H9 (cell line): Measurements from ENCODE around the gene CRMP1. TPM values are rescaled to one million over a fixed set of nuclear protein-coding genes. Genes with fewer than 3 reads are reported as not detected.

Source experiments
- DNase-seq: peaks from one replicate; pipeline ENCODE4 v3.0.0-alpha.2; 2017
- H2AFZ ChIP-seq: one replicate; pipeline ENCODE4 v1.6.1; 2013; ENCODE audit warnings: mild to moderate bottlenecking, low read length, control low read depth, moderate library complexity
- H2AK5ac ChIP-seq: 2 replicates; pipeline ENCODE4 v1.6.1; 2013; ENCODE audit warnings: low read length, control low read depth, mixed read lengths; ENCODE audit not compliant: insufficient read length
- H2BK120ac ChIP-seq: one replicate; pipeline ENCODE4 v1.6.1; 2013; ENCODE audit warnings: low read depth, mild to moderate bottlenecking, low read length, control low read depth, inconsistent platforms; ENCODE audit not compliant: poor library complexity, severe bottlenecking
- H2BK12ac ChIP-seq: 2 replicates; pipeline ENCODE4 v1.6.1; 2013; ENCODE audit warnings: low read length, control low read depth, mixed read lengths, low read depth; ENCODE audit not compliant: insufficient read length
- H2BK15ac ChIP-seq: 2 replicates; pipeline ENCODE4 v1.6.1; 2013; ENCODE audit warnings: low read depth, low read length, control low read depth
- H2BK20ac ChIP-seq: one replicate; pipeline ENCODE4 v1.6.1; 2013; ENCODE audit warnings: low read depth, mild to moderate bottlenecking, low read length, control low read depth, inconsistent platforms; ENCODE audit not compliant: poor library complexity, severe bottlenecking
- H2BK5ac ChIP-seq: 2 replicates; pipeline ENCODE4 v1.6.1; 2013; ENCODE audit warnings: low read length, control low read depth, mixed read lengths; ENCODE audit not compliant: insufficient read length
- H3K14ac ChIP-seq: 2 replicates; pipeline ENCODE4 v1.6.1; 2013; ENCODE audit warnings: low read length, control low read depth; ENCODE audit not compliant: insufficient read depth
- H3K18ac ChIP-seq: 2 replicates; pipeline ENCODE4 v1.6.1; 2013; ENCODE audit warnings: low read depth, mild to moderate bottlenecking, mixed read lengths, low read length, control low read depth; ENCODE audit not compliant: insufficient read length
- H3K23ac ChIP-seq: 2 replicates; pipeline ENCODE4 v1.6.1; 2013; ENCODE audit warnings: low read length, control low read depth, mixed read lengths, low read depth; ENCODE audit not compliant: insufficient read length
- H3K23me2 ChIP-seq: 2 replicates; pipeline ENCODE4 v1.6.1; 2013; ENCODE audit warnings: low read depth, mild to moderate bottlenecking, mixed read lengths, low read length, control low read depth; ENCODE audit not compliant: insufficient read length, poor library complexity, severe bottlenecking
- H3K27ac ChIP-seq: 2 replicates; pipeline ENCODE4 v1.5.1; 2013; ENCODE audit warnings: low read length, control low read depth, mixed read lengths, low read depth; ENCODE audit not compliant: insufficient read length
- H3K27me3 ChIP-seq: 2 replicates; pipeline ENCODE4 v1.6.1; 2013; ENCODE audit warnings: low read length, control low read depth, inconsistent platforms; ENCODE audit not compliant: insufficient read depth
- H3K4ac ChIP-seq: 2 replicates; pipeline ENCODE4 v1.6.1; 2013; ENCODE audit warnings: low read depth, mild to moderate bottlenecking, control low read depth, inconsistent platforms, low read length, moderate library complexity
- H3K4me1 ChIP-seq: 2 replicates; pipeline ENCODE4 v1.6.1; 2013; ENCODE audit warnings: low read length, control low read depth, inconsistent platforms; ENCODE audit not compliant: insufficient read depth
- H3K4me2 ChIP-seq: 2 replicates; pipeline ENCODE4 v1.6.1; 2013; ENCODE audit warnings: low read length, control low read depth, mixed read lengths; ENCODE audit not compliant: insufficient read length, insufficient read depth
- H3K56ac ChIP-seq: 2 replicates; pipeline ENCODE4 v1.6.1; 2013; ENCODE audit warnings: low read depth, mild to moderate bottlenecking, mixed read lengths, low read length, control low read depth; ENCODE audit not compliant: insufficient read length
- H3K79me1 ChIP-seq: 2 replicates; pipeline ENCODE4 v1.6.1; 2013; ENCODE audit warnings: low read depth, mild to moderate bottlenecking, moderate library complexity, low read length, control low read depth, inconsistent platforms; ENCODE audit not compliant: insufficient read depth, poor library complexity, severe bottlenecking
- H3K79me2 ChIP-seq: 2 replicates; pipeline ENCODE4 v1.6.1; 2013; ENCODE audit warnings: low read length, control low read depth, inconsistent platforms; ENCODE audit not compliant: insufficient read depth
- H3K9ac ChIP-seq: 2 replicates; pipeline ENCODE4 v1.6.1; 2013; ENCODE audit warnings: low read length, control low read depth, mixed read lengths; ENCODE audit not compliant: insufficient read length; ENCODE audit errors: extremely low read depth
- H3K9me3 ChIP-seq: one replicate; pipeline ENCODE4 v1.6.1; 2013; ENCODE audit warnings: low read depth, low read length, inconsistent platforms; ENCODE audit not compliant: control insufficient read depth
- H3T11ph ChIP-seq: one replicate; pipeline ENCODE4 v1.6.1; 2013; ENCODE audit warnings: mild to moderate bottlenecking, low read length, control low read depth, inconsistent platforms
- H4K20me1 ChIP-seq: one replicate; pipeline ENCODE4 v1.6.1; 2013; ENCODE audit not compliant: control insufficient read depth, insufficient read length, insufficient read depth
- H4K5ac ChIP-seq: 2 replicates; pipeline ENCODE4 v1.6.1; 2013; ENCODE audit warnings: low read depth, mild to moderate bottlenecking, mixed read lengths, low read length, control low read depth; ENCODE audit not compliant: insufficient read length
- H4K8ac ChIP-seq: replicated peaks from 2 replicates; pipeline ENCODE4 v1.6.1; 2013; ENCODE audit warnings: low read length, control low read depth, mixed read lengths, low read depth; ENCODE audit not compliant: insufficient read length
- H4K91ac ChIP-seq: 2 replicates; pipeline ENCODE4 v1.6.1; 2013; ENCODE audit warnings: low read depth, mild to moderate bottlenecking, moderate library complexity, mixed read lengths, low read length, control low read depth; ENCODE audit not compliant: insufficient read length
- H3K27ac Mint-ChIP-seq, 3 experiments: 2 replicates in 2 of 3; 3 replicates in 1 of 3; pipeline ENCODE4 v1.8.0; 2020 to 2021; ENCODE audit warnings: mixed read lengths in 3 of 3, mild to moderate bottlenecking in 1 of 3, moderate library complexity in 1 of 3
- H3K27me3 Mint-ChIP-seq: 2 replicates; pipeline ENCODE4 v1.8.0; 2021; ENCODE audit warnings: low read depth, mild to moderate bottlenecking, moderate library complexity, mixed read lengths
- H3K36me3 Mint-ChIP-seq, 3 experiments: 2 replicates in 2 of 3; 3 replicates in 1 of 3; pipeline ENCODE4 v1.8.0; 2020 to 2021; ENCODE audit warnings: low read depth in 3 of 3, mixed read lengths in 3 of 3; ENCODE audit not compliant: insufficient read depth in 1 of 3
- H3K4me1 Mint-ChIP-seq, 2 experiments: 2 replicates each; pipeline ENCODE4 v1.8.0; 2020; ENCODE audit warnings: mixed read lengths in 2 of 2
- H3K4me3 Mint-ChIP-seq, 2 experiments: 2 replicates in 1 of 2; 3 replicates in 1 of 2; pipeline ENCODE4 v1.8.0; 2020 to 2021; ENCODE audit warnings: mild to moderate bottlenecking in 2 of 2, mixed read lengths in 2 of 2, moderate library complexity in 1 of 2
- H3K9me3 Mint-ChIP-seq, 2 experiments: 2 replicates in 1 of 2; 3 replicates in 1 of 2; pipeline ENCODE4 v1.8.0; 2020; ENCODE audit warnings: mild to moderate bottlenecking in 2 of 2, mixed read lengths in 2 of 2, moderate library complexity in 1 of 2
- CTCF ChIP-seq: fragments of 200-600 bp; sonication (generic); conservative IDR thresholded peaks from 3 replicates; pipeline ENCODE4 v1.8.0; 2021; ENCODE audit warnings: antibody characterized with exemption, mild to moderate bottlenecking
- WGBS: extraction: QIAGEN DNeasy Blood & Tissue Kit; methylation state at CpG from one replicate; pipeline ENCODE4 v1.1.7; 2013; ENCODE audit warnings: missing lambda C conversion rate, low lambda C conversion rate, mixed read lengths; ENCODE audit not compliant: insufficient read length; ENCODE audit errors: extremely low coverage; 5-methylcytosine and 5-hydroxymethylcytosine counted together
- total RNA-seq: library from RNA; stranded (reverse); gene quantifications from 2 replicates; pipeline ENCODE4 v1.2.1, GENCODE V29; 2021

CRMP1 gene
- total RNA-seq, 1 experiment from 2014 or later: 71.6 TPM

GRCh38 chr4:5798462-5798861 lies 94.4 kb downstream of the CRMP1 start:
- Mint-ChIP-seq H3K4me3 (no peak overlapping the region), H3K36me3 (peaks cover 17 to 33% (median 19%) of the 10 kb centered on the region in 3 experiments; a peak in 6 of 7 replicates), H3K27me3 (no peaks in the 10 kb centered on the region; the same call in 1 of the 2 replicates), H3K9me3 (no peaks in the 10 kb centered on the region), H3K27ac (peak overlapping the region in 1 of 3 experiments; percentile 91; a peak in 1 of 7 replicates), H3K4me1 (no peaks in the 10 kb centered on the region)
- Histone ChIP-seq H3K27me3 (no peaks in the 10 kb centered on the region), H4K91ac (no peak overlapping the region), H2BK5ac (no peak overlapping the region), H3K18ac (no peak overlapping the region), H2BK120ac (no peak overlapping the region), H3T11ph (no peak overlapping the region), H3K79me2 (no peaks in the 10 kb centered on the region), H3K9ac (no peak overlapping the region), H2BK12ac (no peak overlapping the region), H2AFZ (no peak overlapping the region), H2AK5ac (no peak overlapping the region), H3K23ac (no peak overlapping the region), H3K4ac (no peak overlapping the region), H2BK20ac (no peak overlapping the region), H2BK15ac (no peak overlapping the region), H3K79me1 (no peaks in the 10 kb centered on the region), H3K27ac (no peak overlapping the region), H3K23me2 (no peaks in the 10 kb centered on the region), H4K8ac (no peak overlapping the region), H4K5ac (no peak overlapping the region), H3K56ac (no peak overlapping the region), H3K4me2 (no peak overlapping the region), H4K20me1 (no peaks in the 10 kb centered on the region), H3K4me1 (no peaks in the 10 kb centered on the region), H3K9me3 (no peaks in the 10 kb centered on the region), H3K14ac (no peak overlapping the region)
- DNase-seq: no peak
- TF ChIP-seq CTCF: no peak
- no CpG with 5 or more reads among the region's 11 CpGs for WGBS
